NK-92 (cell line): Measurements from ENCODE around the gene ZDHHC9.
A peak's percentile ranks its signal among the peaks of the same experiment; 100 is the strongest.

Experiments
- DNase-seq: peaks from one replicate; lab custom pipeline; 2025; ENCODE audit not compliant: unreplicated experiment; lab: John Stamatoyannopoulos, UW

The ZDHHC9 gene

DNA sequence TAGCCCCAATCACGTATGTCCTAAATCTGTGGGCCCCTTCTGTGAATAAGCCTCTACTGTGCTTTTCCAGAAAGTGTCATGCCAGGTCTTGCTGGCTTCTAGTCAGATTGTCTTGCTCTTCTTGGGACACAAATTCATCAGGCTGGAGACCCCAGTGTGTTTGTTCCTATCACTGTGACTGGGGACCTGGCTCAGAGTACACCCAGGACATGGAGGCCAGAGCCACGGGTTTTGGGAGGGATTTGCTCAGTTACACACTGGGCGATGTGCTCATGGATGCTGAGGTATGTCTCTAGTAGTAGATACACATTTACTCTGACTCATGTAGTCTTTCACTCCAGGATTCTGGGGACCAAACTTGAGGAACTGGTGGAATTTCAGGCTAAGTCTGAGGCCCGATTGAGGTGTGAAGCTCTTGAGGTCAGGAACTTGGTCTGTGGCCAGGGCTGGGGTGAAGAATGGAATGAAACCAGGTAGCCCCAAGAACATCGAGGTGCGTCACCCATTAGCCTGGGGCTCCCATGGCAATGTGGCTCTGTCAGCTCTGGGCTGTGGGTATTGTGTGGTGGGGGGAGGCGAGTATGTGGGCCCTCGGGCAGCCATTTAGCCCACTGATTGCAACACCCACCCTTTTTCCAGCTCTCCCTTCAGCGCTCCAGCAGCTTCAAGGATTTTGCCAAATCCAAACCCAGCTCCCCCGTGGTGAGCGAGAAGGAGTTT, 56.2 kb downstream of the ZDHHC9 start:
- DNase-seq, result no peak

DNA sequence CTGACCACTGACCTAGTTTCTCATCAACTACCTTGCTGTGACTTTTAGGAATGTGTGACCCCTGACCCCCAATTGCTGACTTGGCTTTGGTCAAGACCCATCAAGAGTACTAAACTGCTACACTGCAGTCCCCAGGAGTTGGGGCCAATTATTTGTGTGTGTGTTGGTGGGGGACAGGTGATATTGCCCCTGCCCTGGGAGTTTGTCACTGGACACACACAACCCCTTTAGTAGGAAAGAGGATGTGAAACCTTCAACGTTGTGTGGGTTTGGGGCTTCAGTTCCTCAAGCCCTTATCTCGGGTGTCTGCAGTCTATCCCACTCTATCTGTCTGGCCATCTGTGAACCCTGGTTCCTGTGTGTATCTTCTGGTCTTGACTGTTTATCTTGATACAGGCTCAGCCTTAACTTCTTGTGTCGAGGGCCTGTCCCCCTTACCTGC, 57.5 kb downstream of the ZDHHC9 start:
- DNase-seq, result no peak

DNA sequence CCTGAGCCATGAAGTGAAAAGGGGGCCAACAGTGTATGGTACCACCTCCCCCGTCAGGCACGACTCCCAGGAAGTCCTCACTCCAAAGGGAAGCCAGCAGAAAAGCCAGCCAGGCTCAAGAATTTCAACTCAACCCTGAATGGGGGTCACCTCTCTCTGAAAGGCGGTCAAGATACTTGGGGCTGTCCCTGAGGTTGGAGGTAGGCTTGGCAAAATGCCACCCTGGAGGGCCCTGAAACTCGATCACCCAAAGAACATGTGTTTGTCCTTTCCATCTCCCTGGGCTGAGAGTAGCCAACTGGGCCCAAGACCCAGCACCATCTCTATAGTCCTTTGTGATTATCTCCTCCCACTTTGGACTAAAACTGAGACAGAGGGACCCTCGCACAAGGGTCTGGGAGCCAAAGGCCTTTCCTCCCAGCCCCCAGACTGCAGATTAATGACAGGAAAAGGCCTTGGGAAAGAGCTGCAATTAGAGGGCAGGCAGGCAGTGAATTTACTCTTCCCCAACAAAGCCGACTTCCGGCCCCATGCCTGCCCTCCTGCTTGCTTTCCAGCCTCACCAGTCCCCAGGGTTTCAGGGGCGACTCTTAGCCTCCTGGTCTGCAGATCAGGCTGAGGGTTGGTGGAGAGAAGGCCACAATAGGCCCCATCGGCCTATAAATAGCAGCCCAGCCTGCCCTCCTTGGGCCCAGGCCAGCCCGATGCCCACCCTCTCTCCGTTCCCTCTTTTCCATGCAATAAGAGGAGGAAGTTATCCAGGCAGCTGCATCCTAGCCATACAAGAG, 58.3 kb downstream of the ZDHHC9 start:
- DNase-seq, result no peak

DNA sequence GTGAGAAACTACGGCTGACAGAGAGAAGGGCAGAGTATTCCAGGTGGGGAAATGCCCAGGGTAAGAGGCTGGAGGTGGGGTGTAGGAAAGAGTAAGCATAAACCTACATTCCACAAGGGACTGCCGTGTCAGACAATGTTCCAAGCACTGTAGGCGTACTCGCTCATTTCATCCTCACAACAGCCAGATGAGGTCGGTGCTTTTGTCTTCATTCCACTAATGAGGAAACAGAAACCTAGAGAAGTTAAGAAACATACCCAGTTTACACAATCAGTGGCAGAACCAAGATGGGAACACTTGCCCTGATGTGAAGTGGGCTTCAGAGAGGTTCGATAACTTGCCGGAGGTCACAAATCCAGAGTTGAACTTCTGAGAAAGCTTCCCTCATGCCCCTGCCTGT, 59.3 kb downstream of the ZDHHC9 start:
- no peak for DNase-seq

DNA sequence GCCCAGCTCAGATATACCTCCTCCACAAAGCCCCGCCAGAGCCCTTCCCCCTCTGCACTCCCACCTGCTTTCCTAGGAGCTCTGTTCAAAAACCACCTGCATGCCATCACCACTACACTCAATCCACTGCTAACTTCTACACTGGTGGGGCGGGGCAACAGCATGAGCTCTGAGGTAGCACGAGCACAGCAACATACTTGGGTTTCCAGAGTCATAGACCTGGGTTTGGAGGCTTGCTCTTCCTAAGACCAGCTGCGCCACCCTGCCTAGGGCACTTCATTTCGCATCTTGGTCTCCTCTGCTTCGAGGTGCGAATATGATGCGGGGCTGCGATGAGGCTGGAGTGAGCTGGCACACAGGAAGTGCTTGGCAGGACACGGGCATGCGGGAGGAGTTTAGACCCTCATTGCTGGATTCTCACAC, 60.4 kb downstream of the ZDHHC9 start:
- no peak for DNase-seq

DNA sequence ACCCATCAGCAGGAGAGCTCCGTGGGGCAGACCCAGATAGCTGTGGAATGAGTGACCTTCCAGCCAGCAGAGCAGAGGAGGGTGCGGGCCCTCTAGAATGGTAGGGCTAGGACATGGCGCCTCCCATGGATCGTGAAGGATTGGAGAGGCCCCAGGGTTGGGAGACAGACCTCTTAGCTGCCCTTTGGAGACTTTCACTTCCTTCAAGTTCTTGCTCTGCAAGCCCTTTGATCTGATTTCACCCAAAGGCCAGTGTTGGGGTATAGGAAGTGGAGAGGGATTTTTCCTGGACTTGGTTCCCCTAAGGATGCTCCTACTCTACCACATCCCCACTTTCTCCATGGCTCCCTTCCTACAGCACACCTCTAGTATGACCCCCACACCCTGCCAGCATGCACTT, 61.0 kb downstream of the ZDHHC9 start:
- no peak for DNase-seq

DNA sequence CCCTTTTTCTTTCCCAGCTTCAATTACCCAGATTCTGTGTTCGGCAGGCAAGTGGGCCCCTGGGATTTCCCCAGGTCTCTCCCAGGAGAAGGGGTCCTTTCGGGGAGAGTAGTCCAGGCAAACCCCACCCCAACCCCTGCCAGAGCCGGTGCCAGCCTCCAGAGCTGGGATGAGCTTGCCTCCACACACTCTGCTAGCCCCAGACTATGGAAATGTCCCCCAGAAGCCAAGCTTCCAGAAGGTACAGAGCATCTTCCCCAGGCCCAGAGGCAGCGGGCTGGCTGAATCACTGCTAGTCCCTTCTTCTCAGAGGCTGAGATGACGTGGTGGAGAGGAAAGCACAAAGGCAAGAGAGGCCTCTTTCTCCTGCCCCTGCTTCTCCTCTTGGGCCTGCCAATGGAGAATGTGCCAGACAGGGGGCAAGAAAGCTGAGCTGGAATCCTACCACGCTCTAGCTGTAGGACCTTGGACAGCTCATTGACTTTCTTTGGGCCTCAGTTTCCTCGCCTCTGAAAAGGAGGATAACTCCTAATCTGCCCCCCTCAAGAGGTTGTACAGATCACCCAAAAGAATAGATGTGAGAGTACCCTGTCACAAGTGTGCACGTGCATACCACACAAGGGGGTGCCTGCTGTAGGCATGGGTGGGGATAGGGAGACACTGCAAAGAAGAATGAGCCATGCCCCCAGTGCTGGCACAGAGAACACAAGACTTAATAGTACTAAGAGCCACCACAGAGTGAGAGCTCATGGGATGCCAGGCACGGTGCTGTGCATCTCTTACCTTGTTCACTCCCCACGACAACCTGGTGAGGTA, 61.8 kb downstream of the ZDHHC9 start:
- no peak for DNase-seq

DNA sequence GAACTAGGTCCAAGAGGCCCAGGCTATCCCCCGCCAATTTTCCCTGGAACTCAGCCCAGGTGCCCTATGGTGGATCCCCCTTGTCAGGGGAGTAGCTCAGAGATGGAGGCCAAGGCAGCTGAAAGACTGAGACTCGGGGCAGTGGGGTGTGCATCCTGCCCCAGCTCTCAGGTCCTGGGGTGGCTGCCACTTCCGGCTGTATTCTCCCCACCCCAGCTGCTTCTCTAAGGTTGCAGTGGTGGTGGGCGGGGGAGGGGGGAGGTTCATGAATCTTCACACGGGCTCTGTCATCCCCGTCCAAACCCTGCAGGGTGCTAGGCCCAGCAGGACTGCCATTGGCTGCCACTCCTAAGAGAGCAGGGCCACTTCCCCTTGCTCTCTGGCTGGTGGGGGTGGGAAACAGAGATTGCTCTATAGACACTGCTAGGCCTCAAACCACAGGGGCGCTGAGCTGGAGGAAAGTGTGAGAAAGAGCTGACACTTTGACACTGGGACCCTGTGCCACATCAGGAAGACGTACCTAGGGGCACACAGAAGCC, 62.5 kb downstream of the ZDHHC9 start:
- DNase-seq, result peak; percentile 17

DNA sequence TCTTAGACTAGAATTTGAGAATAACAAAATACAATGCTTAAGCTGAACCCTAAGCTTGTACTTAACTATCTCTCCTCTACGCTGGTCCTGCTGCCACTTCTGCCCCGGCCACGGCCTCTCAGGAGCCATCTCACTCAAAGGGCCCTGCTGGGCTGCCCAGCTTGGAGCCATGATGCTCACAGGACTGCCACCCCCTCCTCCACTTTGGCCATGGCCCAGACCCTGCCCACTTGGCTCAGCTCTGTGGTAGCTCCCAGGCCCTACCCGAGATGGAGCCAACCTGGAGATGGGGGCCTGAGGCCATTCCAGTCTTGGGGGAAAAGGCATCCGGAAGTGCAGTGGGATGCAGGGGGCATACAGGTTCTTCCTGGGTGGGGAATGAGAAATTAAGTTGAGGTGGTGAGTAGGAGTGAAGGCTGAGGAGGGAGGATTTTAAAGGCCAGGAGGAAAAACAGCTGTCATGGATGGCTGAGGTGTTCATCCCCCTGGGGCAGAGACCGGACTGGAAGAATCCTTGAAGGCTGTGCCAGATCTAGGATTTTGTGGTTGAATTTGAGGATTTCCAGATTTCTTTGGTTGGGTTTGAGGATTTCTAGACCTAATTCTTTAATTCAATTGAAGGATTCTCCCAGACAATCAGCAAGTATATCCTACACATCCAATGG, 63.1 kb downstream of the ZDHHC9 start:
- no peak for DNase-seq

DNA sequence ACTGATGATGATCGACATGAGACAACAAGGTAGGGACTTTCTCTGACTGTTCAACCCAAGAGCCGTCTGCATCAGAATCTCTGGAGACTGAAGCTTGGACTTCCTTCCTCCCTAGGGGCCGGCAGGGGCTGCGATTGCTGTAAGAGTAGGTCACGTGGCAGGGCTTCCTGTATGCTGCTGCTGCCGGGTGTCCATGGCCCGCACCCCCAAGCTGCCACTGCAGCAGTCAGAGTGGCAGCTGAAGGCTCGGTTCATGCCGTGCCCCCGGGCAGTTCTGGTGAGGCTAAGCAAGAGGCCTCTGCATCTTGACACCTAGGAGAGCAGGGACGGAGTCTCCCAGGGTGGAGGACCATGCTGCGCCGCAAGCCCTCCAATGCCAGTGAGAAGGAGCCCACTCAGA, 63.9 kb downstream of the ZDHHC9 start, which contains the start of gene SASH3:
TSS of gene SASH3 (plus strand) at position 203 of the 400 bp plus-strand sequence. CDS start at position 352, 149 bp downstream.
- no peak for DNase-seq

DNA sequence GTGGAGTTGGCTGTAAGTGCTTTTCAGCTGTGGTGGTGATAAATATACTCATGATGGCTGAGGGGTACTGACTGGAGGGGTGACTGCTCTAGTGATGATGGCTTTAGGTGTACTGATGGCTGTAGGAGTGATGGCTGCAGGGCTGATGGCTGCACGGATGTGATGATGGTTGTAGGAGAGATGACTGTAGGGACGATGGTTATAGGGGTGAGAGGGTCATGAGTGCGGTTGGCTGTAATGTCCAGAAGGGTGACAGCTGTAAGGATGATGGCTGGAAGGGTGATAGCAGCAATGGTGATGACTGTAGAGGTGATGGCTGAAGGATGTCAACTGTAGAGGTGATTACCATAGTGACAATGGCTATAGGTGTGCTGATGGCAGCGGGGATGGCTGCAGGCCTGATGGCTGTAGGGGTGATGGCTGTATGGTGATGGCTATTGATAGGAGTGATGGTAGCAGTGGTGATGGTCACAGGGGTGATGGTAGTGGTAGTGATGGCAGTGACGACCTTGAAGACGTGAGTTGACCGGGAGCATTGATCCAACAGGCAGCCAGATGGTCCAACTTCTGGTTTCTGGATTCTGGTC, 64.5 kb downstream of the ZDHHC9 start:
- DNase-seq, result no peak

DNA sequence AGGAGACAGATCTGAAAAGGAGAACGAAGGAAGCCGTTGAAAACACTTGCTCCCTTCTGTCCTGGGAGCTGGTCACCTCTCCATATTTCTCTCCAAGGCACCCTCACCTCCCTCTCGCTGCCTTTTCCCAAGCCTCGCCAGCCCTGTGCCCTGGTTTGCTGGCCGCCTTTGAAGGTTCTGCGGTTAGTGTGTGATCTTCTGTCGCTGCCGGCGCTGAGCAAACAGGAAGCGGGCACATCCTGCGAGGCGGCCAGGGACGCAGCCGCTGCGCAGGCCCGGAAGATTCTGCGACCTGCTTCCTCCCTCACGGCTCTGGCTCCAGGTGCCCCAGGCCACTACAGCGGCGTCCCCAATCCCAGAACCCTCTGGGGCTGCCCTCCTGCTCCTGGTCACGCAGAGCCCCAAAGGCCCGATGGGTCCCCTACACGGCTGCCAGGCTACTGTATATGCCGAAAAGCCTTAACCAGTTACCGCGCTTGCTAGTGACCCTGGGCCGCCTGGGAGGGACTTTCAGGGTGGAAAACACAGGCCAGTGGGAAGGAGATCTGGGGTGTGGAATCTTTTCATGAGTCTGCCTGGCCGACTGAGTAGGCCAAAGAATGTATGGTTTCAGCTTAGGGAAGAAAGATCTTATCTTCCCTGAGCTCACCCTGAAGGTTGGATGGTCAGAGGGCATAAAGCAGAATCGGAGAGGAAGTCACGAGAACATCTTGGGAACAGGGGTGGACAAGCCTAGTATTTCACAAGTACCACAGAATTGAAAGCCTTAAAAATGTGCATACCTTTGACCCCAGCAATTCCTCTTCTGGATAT, 66.3 kb downstream of the ZDHHC9 start:
- no peak for DNase-seq

DNA sequence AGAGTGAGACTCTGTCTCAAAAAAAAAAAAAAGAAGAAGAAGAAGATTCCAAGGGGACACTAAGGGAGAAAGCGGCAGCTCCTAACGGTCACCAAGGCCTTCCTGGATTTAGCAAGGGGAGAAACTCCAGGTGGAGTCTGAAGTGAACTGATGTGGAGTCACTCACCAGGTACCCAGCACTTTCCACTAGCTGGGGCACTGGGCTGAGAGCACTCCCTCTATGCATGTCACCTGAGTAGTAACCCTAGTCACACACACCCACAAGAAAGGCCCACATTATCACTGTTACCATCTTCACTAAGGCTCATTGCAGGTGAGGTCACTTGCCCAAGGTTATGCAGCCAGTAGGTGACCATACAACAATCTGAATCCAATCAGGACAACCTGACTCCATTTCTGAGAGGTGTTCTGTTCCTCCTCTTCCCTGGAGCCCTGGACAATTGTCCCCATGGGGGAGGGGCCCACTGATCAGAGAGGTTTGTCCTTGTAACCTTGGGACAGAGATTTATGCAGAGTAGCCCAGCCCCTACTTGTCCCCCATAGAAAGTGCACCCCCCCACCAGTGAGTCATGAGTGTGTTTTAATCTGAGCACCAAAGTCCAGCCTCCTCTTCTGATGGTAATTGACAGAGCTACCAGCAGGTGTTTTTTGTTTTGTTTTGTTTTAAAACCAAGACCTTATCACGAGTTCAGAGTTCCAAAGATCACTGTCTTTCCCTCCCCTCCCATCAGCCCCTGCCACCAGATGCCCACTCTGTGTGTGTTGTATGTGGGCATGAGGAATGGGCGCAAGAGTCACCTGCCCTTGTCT, 69.8 kb downstream of the ZDHHC9 start:
- DNase-seq, result no peak

DNA sequence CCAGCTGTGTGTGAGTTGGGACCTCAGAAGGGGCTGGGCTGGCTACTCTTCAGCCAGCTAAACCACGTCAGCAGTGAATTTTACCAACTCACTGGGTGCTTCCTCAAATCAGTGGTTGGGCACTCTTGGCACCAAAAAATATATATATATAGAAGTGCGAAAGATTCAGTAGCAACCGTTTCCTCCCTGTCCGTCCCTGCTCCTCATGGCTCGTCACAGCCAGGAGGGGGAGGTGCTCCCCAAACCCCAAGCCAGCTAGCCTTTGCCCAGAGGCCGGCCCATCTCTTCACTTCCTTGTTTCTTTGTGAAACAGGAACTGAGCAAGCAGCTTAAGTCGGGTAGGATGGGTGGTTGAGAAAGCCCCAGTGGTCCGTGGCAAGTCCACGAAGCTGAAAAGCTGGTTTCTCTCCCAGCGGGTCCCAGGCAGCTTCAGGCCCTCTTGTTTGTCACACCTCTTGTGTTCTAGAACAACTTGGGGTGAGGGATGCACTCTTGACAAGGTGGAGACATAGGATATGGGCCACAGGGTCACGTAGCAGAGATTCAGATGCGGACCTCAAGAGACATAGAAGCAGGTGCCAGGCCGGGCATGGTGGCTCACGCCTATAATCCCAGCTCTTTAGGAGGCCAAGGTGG, 70.8 kb downstream of the ZDHHC9 start:
- DNase-seq, result no peak

DNA sequence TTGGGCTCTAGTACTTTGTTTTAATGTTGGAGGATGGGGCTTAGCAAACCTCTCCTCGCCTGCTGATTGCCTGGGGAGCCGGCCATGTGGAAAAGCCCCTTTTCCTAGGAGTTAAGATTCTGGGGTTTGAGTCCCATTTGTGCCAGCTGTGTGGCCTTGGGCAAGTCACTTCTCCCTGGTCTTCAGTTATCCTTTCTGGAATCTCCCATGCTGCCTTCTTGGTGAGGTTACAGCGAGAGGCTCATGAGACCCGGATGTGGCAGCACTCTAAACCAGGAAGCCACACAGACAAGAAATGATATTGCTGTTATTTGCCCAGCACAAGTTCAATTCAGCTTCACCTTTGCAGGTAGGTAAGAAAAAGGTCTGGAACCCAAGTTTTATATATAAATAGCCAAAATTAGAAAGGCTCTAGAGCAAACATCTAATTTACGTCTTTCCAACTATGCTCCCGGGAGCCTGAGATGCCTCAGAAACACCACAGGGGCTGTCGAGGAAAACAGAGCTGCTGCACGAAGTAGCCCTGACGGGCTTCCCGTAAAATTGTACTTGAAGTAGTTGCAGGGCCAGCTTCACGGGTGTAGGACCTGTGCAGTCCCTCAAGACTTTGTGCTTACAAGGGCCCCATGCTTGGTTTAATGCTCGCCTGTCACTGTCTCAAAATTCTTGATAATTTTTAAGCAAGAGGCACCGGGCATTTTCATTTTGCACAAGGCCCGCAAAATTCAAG, 72.3 kb downstream of the ZDHHC9 start:
- no peak for DNase-seq

DNA sequence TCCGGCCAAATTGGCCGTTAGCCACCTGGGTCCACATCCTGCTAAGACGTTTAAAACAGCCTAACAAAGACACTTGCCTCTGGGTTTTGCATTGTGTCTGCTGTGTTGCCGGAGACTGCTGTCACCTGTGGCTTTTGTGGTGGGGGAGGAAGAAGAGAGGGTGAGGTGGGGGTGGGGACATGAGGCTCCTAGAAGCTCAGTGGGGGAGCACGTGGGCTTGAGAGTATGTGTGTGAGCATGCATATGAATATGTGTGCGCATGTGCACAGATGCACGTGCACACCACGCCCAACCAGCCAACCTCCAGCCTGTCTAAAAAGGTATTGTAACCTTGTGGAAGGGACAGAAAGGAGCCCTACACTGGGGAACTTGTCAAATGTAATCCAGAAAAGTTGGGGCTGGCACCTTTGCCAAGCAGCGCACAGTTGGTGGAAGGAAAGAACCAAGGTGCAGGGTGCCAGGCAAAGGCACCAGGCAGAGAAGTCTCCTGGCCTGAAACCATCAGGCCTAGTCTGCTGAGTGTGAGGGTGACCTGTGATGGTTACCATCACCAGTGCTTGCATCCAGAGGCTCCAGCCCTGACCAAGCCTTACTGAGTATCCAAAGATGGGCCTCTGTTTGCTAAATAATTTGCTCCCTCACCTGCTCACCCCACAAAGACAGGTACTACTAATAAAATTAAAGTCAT, 74.1 kb downstream of the ZDHHC9 start:
- peak; percentile 2 for DNase-seq
